HL-60/S4 (cell line): Measurements from ENCODE around the gene MAGIX.

Experiments
- in situ Hi-C: fragments of 300-500 bp; cut with MboI; formaldehyde crosslinking; loops from 2 replicates; pipeline ENCODE4 v1.14.3; 2022; ENCODE audit warnings: low sequenced_read_pairs

Gene MAGIX

DNA sequence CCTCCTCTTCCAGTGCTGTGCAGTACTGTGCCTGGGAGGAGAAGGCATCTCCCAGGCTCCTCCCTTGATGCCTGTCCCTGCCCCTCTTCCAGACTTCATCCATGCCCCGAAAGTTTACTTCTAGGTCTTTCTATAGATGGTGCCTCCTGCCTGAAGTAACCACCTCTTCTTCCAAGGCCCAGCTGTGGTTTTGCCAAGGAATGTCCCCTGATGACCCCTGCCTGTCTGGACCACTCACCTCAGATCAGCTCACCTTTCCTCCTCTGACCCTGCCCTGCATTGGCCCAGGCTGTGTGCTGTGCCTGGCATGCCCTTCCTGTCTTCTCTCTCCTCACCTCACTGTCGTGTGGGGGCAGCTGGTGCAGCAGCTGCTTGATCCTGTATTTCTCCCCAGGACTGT, 16.8 kb downstream of the MAGIX start:
- in situ Hi-C loops, result no loop called here

DNA sequence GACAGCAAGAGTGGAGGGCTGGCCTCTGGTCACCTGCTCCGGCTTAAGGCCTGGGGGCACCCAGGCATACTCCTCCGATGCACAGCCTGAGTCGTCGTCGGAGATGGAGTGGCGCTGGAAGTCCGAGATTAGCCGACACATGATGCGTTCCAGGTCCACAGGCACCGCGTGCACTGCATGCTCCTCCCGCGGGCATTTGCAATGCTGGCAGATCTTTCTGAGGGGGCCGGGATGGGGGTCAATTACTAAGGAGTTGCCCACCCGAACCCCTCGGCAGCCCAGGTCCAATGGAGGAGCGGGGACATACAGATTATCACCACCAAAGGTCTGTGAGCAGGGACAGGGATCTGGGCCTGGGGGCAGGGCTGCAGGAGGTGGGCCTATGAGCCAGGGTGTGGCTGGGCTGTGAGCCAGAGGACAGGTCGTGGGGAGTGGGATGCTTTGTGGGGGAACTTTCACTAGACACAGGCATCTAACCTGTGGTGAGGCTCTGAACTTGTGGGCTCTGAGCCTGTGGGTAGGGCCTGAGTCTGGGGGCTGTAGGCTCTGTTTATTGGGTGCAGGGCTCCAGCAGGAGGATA, 21.2 kb downstream of the MAGIX start:
- in situ Hi-C loops, result no loop called here

DNA sequence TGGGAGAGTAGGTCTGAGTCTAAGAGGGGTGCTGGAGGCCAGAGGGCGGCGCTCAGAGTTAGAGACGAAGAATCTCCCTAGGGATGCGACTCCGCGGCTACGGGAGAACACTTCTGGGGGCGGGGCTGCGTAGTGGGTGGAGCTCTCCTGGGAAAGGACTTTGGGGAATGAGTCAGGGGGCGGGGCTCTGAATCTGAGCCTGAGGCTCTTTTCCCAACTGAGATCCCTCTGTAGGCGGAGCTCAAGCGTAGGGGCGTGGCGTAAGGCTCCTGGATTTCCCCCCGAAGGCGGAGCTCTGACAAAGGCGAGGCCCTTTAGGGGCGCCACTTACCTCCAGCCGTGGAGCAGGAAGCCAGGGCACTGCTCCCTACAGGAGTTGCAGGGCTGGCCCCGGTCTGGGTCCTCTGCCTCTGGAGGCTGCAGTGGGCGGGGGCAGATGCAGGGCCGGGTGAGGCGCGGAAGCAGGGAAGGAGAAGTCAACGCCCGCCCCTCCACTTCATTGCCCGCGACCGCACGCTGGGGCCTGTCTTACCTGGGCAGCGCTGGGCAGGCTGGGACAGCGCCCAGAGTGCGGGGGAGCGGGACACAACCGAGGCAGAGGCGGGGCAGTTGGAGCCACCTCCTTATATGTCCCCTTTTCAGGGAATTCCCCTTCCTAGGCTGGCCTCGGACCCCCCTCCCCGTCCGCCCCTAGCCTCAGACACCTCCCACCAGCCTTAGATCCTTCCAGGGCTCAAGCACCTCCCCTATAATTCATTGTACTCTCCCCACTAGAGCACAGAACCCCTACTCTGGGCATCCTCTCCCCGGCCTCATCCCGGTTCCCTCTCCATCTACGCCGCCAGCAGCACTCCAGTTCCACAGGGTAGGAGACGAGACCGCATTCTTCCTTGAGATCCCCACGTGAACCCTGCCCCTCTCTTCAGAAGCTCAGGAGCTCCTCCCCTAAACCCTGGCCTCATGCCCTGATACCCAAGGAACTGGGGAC, 22.0 kb downstream of the MAGIX start:
- in situ Hi-C loops, result no loop called here

DNA sequence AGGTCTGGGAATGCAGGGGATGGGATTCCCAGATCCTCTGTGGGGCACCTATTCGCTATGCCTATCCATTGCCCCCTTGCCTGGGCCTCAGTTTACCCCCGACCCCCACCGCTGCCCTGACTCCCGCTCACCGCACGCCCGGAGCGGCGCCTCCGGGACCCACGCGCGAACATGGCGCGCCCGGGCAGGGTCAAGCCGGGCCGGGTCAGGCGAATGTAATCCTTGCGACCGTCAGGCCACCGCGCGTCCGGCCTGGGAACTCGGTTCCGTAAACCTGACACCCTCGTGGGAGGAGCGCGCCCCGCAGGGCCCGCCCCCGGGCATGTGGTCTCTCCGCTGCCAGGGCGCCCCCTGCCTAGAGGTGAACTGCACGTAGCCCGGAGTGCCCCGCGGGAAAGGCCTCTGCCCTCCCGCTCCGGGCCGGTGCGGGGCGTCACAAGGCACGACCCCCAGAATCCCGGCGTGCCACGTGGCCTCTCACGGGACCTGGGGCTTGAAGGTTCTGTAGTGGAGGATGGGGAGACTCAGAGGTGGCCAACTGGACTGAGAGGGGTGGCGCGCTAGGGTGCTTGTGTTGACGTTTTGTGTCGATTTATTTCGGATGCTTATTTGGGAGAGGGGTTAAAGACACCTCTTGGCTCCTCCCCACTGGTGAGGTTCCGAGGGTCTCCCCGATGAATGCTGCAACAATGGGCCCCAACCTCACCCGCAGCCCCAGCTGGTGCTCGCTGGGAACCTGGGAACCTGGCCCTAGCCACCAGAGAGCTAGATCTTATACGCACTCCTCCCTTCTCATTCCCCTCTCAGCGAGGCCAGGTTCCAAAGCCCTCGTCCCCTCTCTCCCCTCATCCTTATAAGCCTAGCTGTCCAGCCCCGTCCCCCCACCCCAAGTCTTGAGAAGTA, 23.8 kb downstream of the MAGIX start, which contains the start of gene PRICKLE3:
Gene PRICKLE3 (minus strand): TSS at position 249 of the 903 bp plus-strand sequence. CDS start 76 bp downstream, at position 173.
- in situ Hi-C loops, result no loop called here

DNA sequence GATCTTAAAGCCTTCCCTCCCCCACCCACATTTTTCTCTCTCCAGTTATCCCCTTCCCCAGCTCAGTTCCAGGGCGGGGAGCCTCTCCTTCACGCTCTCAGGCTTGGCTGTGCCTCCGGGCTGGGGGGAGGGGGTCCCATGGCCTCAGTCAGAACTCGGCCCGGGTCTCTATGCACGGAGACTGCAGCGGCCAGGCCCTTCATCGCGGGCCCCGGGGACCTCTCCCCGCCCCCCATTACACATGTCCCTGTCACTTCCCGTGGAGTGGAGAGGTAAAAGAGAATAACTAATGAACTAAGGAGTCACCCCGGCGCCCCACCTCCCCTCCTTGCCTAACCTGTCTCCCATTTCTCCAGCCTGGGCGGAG, 24.5 kb downstream of the MAGIX start:
- in situ Hi-C loops, result no loop called here

DNA sequence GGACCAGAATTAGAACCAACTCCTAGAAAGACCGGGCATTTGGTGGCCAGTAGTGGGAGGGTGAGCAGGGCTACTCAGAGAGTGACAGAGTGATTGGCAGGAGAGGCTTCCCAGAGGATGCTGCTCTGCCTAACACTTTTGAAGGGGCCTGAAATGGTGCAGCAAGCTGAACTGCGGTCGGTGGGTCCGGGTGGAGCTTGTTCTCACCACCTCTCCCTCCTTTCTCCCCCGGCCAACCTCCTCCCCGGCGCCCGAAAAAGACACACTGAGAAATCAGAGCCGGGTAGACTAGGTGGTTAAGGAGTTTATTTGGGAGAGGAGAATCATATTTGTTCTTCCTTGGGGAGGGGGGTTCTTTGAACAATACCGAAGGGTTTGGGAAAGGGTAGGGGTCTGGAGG, 25.0 kb downstream of the MAGIX start:
- in situ Hi-C loops, result no loop called here

DNA sequence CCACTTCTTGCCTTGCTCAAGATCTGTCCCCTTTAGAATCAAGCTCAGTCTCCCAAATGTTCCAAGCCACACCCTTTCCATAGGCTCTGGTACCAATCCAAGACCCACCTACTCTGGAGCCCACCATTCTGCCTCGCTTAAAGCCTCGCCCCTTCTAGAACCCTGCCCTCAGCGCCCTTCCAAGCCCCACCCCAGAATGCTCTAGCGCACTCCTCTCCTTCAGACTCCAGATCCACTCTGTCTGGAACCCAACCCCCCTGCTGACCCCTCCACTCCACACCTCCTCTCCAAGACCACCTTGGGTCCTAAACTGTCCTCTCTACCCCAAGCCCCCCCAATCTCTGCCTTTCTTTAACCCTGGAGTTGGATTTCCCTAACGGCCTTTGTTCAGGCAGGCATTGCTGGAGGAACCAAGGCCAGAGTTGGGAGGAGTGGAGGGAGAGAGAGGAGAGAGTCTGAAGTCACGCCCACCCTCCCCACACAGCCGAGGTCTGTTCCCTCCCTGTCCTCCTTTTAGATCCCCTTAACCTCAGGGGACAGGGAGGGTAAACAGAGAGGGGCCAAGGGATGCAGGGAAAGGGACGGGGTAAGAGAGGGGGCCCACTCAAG, 26.0 kb downstream of the MAGIX start:
- in situ Hi-C loops, result no loop called here

DNA sequence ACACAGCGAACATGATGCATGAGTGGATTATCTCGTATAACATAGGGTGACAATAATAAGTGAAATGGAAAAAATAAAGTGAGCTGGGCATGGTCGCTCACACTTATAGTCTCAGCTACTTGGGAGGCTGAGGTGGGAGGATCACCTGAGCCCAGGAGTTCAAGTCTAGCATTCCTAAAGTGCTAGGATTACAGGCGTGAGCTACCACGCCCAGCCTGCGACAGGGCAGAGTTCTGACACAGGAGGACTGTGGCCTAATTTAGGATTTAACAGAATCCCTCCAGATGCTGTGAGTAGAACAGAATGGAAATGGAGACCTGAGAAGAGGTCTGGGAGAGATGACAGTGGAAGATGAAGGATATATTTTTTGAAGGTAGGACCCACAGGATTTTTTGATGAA, 27.0 kb downstream of the MAGIX start:
- in situ Hi-C loops, result no loop called here

DNA sequence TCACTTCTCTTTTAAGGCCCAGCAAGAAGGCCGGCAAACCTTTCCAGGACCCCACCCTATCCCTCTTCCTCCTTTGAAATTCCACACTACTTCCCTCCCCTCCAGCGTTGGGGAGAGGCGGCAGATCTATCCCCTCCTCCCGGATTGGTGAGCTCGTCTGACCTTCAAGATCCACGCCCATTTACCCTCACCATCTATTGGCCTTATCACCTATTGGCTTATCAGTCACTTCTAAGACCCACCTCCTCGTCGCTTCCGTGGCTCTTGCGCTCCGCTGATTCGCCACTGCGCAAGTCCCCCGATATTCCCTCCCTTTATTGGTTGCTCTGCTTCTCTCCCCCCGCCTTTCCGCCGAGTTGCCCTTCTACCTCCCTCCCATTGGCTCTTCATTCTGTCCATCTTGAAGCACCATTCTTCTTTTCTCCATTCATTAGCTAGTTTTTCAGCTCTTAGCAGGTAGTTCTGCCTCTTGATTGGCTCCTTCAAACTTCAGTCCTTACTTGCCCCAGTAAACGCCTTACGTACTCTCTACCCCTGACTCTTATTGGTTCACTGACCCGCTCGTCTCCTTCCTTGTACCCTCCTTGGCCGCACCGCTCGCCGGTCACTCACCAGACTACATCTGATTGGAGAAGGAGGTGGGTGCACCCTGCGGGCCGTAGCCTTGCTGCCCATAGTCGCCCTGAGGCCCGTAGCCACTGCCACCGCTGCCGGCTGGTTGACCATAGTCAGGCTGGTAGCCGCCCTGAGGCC, 28.4 kb downstream of the MAGIX start:
- in situ Hi-C loops, result no loop called here

DNA sequence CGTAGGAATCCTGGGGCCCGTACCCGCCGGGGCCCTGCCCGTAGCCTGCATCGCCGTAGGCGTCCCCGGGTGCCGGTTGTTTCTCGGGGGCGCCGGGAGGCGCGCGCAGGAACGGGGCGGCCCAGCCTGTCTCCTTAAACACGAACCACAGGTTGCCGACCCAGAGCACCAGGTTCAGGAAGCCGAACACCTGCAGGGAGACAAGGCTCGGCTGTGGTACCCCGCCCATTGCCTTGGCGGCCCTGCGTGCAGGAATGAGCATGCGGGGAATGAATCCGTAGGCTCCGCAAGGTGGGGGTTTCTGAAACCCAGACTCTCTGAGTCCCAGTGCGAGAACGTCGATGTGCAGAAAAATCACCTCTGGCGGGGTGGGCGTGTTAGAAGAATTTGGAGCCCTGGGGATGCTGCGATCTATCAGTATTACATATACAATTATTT, 29.0 kb downstream of the MAGIX start:
- in situ Hi-C loops, result no loop called here

DNA sequence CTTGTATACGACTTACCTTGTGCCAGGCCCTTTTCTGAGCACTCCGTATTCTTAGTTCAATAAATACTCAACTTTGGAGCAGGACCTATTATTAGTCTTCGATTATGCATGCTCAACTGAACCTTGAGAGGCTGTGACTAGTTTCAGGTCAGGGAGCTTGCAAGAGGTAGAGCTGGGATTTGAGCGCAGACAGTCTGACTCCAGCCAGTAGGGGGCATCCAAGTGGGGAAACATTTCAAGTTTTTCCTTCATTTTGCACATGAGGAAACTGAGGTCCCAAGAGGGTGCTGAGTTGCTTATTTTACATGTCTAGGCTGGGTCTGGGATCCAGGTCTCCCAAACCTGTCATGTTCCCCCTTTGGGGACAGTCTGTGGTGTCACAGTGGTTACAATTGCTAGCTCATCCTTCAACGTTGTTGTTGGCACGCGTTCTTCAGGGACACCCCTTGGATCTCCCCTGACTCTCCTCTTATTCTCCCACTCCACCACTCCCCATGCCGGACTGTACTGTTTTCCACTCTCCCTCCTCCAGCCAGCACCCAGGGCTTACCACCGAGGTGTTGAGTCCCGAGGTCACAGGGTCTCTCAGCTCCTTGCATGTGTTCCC, 30.3 kb downstream of the MAGIX start:
- in situ Hi-C loops, result no loop called here

DNA sequence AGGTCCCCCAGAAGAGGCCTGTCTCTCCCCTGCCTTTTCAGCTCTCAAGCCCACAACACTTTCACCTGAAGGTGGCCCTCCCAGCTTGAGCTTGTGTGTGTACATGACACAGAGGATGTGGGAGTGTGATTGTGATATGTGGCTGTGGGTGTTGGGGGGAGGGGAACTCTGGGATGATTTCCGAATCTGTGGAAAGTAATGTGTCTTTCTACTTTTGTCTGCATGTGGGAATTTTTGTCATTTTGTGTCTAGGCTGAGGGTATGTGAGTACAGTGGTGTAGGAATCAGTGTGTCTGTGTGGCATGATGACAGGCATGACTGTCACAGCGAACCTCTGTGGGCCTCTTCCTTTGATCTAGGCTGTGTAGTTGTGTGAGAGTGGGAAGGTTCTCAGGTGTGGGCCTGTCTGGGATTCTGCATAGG, 31.0 kb downstream of the MAGIX start:
- in situ Hi-C loops, result no loop called here

DNA sequence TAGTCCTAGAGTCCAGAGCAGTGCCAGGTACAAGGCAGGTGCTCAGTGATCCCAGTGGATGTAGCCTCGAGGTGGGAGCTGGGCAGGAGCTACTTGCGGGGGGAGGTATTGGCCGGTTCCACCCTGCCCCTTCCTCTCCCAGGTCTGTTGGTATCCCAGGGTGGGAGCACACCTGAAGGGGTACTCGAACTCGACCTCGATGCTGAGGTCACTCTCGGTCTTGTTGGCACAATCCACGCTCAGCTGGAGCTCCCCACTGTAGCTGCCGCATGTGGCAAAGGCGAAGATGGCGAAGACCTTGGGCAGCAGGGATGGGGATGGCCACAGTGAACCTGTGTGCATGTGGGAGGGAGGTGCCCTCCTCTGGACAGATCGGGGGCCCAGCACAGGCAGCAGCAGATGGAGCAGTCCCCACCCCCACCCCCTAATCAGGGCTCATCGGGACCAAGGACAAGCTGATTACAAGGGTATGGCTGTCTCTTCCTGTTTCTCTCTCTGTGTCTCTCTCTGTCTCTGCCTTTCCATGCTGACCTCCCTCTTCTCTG, 35.1 kb downstream of the MAGIX start:
- in situ Hi-C loops, result no loop called here

DNA sequence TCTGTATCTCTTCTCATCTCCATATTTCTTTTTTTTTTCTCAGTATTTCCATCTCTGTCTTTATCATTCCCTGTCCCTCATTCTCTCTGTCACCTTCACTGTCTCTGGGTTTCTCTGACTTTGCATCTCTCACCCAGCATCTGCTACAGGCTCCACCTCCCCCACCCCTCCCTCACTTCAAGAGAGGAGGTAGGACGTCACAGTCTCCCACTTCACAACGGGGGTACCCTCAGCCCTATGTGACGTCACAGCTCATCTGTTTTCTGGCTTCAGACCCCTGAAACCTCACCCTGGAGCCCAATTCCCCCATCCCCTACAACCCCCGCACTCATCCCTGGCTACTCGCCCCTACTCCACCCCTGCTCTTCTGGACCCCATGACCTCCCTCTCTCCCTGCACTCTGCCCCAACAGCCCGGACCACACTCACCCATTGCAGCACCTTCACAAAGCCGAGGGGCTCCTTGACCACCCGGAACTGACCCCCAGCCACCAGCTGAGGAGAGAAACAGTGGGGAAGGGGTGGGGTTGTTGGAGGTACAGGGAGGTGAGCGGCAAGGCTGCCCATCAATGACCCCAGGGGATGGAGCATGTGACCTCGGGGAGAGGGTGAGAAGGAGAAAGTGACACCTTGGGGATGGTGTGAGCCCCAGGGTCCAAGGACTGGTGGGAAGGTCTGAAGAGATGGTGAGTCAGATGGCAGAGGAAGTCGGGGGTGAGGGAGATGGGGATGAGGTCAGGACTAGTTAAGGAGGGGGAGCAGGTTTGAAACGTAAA, 36.2 kb downstream of the MAGIX start:
- in situ Hi-C loops, result no loop called here

DNA sequence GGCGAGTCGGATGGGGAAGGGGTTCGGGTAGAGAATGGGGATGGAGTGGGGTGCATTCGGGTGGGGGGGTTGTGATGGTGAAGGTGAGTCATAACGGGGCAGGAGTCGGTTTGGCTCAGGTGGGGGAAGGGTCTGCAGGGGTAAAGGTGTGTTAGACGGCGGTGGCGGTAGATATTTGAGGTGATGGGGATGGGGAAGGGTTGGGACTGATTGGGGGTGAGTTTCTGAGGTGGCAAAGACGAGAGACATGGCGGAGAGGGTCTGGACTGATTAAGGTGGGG, 36.7 kb downstream of the MAGIX start:
- in situ Hi-C loops, result no loop called here

DNA sequence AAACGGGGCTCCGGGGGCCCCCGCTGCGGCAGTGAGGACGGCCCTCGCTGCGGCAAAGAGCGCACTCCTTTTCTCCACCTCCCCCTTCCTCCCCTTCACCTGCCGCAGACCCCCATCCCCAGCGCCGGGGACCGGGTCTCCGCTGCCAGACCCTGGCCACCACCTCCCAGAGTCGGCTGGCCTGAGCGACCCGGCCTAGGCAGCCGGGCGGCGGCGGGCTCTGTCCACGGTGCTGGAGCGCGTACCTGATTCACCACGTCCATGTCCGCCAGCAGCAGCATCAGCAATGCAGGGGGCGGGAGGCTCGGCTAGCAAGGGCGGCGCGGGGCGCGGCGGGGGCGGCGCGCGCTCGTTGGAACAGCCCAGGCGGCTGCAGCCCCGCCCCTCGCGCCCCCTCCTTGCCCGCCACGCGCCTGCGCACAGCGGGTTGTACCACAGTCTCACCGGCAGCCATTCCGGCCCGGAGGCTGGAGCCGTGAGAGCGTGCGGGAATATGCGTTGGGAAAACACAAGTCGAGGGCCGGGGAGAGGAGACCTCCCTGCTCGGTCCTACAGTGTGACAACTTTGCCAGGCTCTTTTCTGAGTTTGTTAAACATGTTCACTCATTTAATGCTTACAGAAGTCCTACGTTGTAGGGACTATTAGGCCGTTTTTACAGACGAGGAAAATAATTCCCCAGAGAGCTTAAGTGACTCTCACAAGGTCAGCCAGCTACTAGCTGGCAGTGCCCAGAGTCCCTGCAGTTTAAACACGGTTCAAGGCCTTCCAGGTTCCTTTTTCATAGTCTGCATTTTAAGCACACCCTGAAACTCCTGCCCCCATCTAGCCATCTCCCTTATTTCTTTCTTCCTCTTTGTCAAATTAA, 37.6 kb downstream of the MAGIX start, which contains the start of gene SYP:
Gene SYP (minus strand): TSS at position 288 of the 866 bp plus-strand sequence. CDS start 7 bp downstream, at position 281.
- in situ Hi-C loops, result no loop called here

DNA sequence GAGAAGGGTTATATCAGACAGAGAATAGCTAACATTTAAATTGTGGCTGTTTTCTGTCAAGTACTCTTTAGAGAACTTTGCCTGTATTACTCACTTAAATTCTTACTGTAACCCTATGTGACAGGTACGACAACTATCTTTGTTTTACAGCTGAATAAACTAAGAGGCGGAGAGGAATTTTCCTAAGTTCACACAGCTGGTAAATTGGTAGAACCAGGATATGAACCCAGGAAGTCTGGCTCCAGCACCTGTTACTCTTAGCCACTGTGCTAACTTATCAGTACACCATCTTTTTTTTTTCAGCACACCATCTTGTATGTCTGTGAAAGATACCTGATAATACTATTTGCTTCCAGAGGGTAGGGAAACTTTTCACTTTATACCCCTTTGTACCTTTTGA, 39.5 kb downstream of the MAGIX start:
- in situ Hi-C loops, result no loop called here

DNA sequence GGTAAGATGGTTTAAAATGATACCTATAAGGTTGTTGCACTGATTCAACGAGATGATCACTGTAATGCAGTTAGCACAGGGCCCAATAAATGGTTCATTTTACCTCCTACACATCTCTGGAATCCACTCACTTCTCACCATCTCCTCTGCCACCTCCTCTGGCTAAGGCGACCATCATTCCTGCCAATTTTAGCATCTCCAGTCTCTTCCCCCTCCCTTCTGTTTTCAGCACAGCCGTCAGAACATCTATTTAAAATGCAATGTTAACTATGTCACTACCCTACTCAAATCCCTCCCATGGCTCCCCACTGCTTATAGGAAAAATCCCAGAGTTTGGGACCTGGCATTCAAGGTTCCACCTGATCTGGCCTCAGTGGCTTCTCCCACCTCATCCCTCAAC, 41.0 kb downstream of the MAGIX start:
- in situ Hi-C loops, result no loop called here
